B cell (primary cell): ENCODE data around the gene GSTP1. TPM values are rescaled to one million over a fixed set of nuclear protein-coding genes. Genes with fewer than 3 reads are reported as not detected.

Source experiments
- ATAC-seq: fragments of 200-7000 bp; cut with Tn5 transposase; one replicate; pipeline ENCODE4 v1.10.0; 2021; ENCODE audit warnings: low read depth, mild to moderate bottlenecking, moderate number of reproducible peaks, moderate library complexity
- CTCF ChIA-PET: fragments of 350-600 bp; sonication (Branson Sonifier 250); formaldehyde crosslinking; loops from one replicate; lab custom pipeline; 2021; ENCODE audit warnings: antibody characterized with exemption, inconsistent platforms; lab: Charles Lee
- POLR2A ChIA-PET: fragments of 350-600 bp; sonication (Branson Sonifier 250); formaldehyde crosslinking; loops from one replicate; lab custom pipeline; 2021; ENCODE audit warnings: antibody characterized with exemption; lab: Charles Lee
- DNase-seq: peaks from one replicate; pipeline ENCODE4 v3.0.0; 2013
- H2AFZ ChIP-seq: 2 replicates; pipeline ENCODE4 v1.6.1; 2012; ENCODE audit warnings: mild to moderate bottlenecking, low read depth, low read length; ENCODE audit not compliant: insufficient read depth, poor library complexity, severe bottlenecking
- H3K27ac ChIP-seq, 2 donors: 1 replicate in 1 of 2; 2 replicates in 1 of 2; pipeline ENCODE4 v1.5.1; 2012 to 2013; ENCODE audit warnings: low read length in 2 of 2, mild to moderate bottlenecking in 2 of 2, moderate library complexity in 1 of 2
- H3K27me3 ChIP-seq, 4 experiments: fragments of 200-600 bp in 1 of 4; sonication (generic) in 1 of 4; replicated peaks in 1 of 4; 1 replicate in 2 of 4; 2 replicates in 2 of 4; pipeline versions ENCODE4 v1.6.1 to v1.7.0; 2013 to 2016; ENCODE audit warnings: low read length in 3 of 4, mild to moderate bottlenecking in 2 of 4, mixed read lengths in 1 of 4, moderate library complexity in 1 of 4; ENCODE audit not compliant: insufficient read depth in 4 of 4, control insufficient read depth in 3 of 4; ENCODE audit errors: control extremely low read depth in 1 of 4
- H3K36me3 ChIP-seq, 2 experiments: replicated peaks in 1 of 2; 1 replicate in 1 of 2; 2 replicates in 1 of 2; pipeline versions ENCODE4 v1.6.1 to v1.7.1; 2013; ENCODE audit warnings: low read length in 1 of 2; ENCODE audit not compliant: insufficient read depth in 2 of 2, control insufficient read depth in 1 of 2; ENCODE audit errors: control extremely low read depth in 1 of 2, extremely low read depth in 1 of 2
- H3K4me1 ChIP-seq, 2 donors: fragments of 200-600 bp in 1 of 2; sonication (generic) in 1 of 2; 1 replicate in 1 of 2; 2 replicates in 1 of 2; pipeline versions ENCODE4 v1.5.1 to v1.6.1; 2013 to 2017; ENCODE audit warnings: low read length in 2 of 2; ENCODE audit not compliant: control insufficient read depth in 2 of 2, insufficient read depth in 2 of 2
- H3K4me2 ChIP-seq: replicated peaks from 2 replicates; pipeline ENCODE3; 2012; ENCODE audit warnings: mild to moderate bottlenecking, low read depth, low read length; ENCODE audit not compliant: poor library complexity, severe bottlenecking
- H3K4me3 ChIP-seq, 5 experiments: fragments of 200-600 bp in 1 of 5; sonication (generic) in 1 of 5; 1 replicate in 3 of 5; 2 replicates in 2 of 5; pipeline versions ENCODE4 v1.5.1 to v1.7.0; 2011 to 2016; ENCODE audit warnings: low read length in 4 of 5, mild to moderate bottlenecking in 4 of 5, low read depth in 2 of 5, control low read depth in 1 of 5, moderate library complexity in 1 of 5; ENCODE audit not compliant: insufficient read depth in 1 of 5; ENCODE audit errors: control extremely low read depth in 1 of 5, extremely low read depth in 1 of 5
- H3K79me2 ChIP-seq: fragments of 200-600 bp; sonication (generic); one replicate; pipeline ENCODE4 v1.6.0; 2016; ENCODE audit warnings: low read length; ENCODE audit not compliant: control insufficient read depth, insufficient read depth
- H3K9ac ChIP-seq: fragments of 200-600 bp; sonication (generic); 2 replicates; pipeline ENCODE4 v1.6.1; 2017; ENCODE audit warnings: mild to moderate bottlenecking, low read length, moderate library complexity
- H3K9me3 ChIP-seq, 3 donors: one replicate each; pipeline versions ENCODE4 v1.6.1 to v1.7.1; 2013; ENCODE audit warnings: low read length in 2 of 3; ENCODE audit not compliant: control insufficient read depth in 2 of 3, insufficient read depth in 1 of 3; ENCODE audit errors: control extremely low read depth in 1 of 3
- H4K20me1 ChIP-seq: 2 replicates; pipeline ENCODE4 v1.6.0; 2012; ENCODE audit warnings: mild to moderate bottlenecking, low read length; ENCODE audit not compliant: insufficient read depth, control insufficient read depth, poor library complexity, severe bottlenecking
- H3K27ac Mint-ChIP-seq: one replicate; pipeline ENCODE4 v1.8.0; 2021; ENCODE audit warnings: mixed read lengths
- H3K27me3 Mint-ChIP-seq: one replicate; pipeline ENCODE4 v1.8.0; 2021; ENCODE audit warnings: mixed read lengths
- H3K4me1 Mint-ChIP-seq: one replicate; pipeline ENCODE4 v1.8.0; 2021; ENCODE audit warnings: mixed read lengths
- H3K4me3 Mint-ChIP-seq: one replicate; pipeline ENCODE4 v1.8.0; 2021; ENCODE audit warnings: mixed read lengths
- H3K9me3 Mint-ChIP-seq: one replicate; pipeline ENCODE4 v1.8.0; 2022; ENCODE audit warnings: mixed read lengths; ENCODE audit not compliant: insufficient read depth
- EZH2 ChIP-seq: IDR thresholded peaks from 2 replicates; pipeline ENCODE4 v1.6.1; 2012; ENCODE audit warnings: borderline replicate concordance, low read depth, mild to moderate bottlenecking, moderate library complexity, low read length; ENCODE audit not compliant: insufficient read depth, poor library complexity, severe bottlenecking
- WGBS: methylation state at CpG from one replicate; pipeline ENCODE4 v1.1.5; 2013; ENCODE audit warnings: missing lambda C conversion rate; ENCODE audit not compliant: insufficient coverage; 5-methylcytosine and 5-hydroxymethylcytosine counted together
- intact Hi-C: fragments of 100-400 bp; cut with micrococcal nuclease; formaldehyde crosslinking; loops from one replicate; pipeline ENCODE4 v1.10.0; 2022
- polyA plus RNA-seq: library from polyadenylated mRNA; depleted of rRNA; stranded (reverse); fragments of >200 nt; gene quantifications from 2 replicates; pipeline ENCODE4 v1.2.3, GENCODE V29; 2012
- total RNA-seq, 2 donors: library from RNA; stranded (reverse); fragments of 120-200 nt in 1 of 2; gene quantifications; 1 replicate in 1 of 2; 2 replicates in 1 of 2; pipeline versions ENCODE4 v1.2.3 to v1.2.4, GENCODE V29; 2013 to 2022
- TF ChIP-seq, protein P1 (sequence below): fragments of 200-600 bp; IDR thresholded peaks from one replicate; pipeline ENCODE4 v1.8.0; 2022; ENCODE audit warnings: antibody characterized with exemption, mild to moderate bottlenecking

The GSTP1 gene
- total and polyA plus RNA-seq, 2 donors (not counting 1 experiment from before 2014, with no cell fraction given), result 200 to 313 TPM

DNA sequence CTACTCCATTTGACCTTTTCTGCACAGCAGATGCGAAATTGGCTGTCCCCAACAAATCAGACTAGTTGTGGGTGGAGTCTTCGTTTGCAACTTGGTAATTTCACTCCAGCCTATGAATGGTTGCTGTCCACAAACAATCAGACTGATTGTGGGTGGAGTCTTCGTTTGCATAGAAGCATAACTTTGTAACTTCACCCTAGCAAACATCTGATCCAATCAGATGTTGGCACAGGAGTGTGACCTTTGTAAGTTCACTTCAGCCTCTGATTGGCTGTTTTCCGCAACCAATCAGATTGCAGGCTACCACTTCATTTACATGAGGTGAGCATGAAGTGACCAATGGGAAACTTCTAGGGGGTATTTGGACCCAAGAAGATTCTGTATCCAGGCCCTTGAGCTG, 44.1 kb upstream of the GSTP1 start:
- no peaks in the 10 kb centered on the region for H3K4me1 ChIP-seq
- H3K27me3 Mint-ChIP-seq, result no peaks in the 10 kb centered on the region
- no peaks in the 10 kb centered on the region for H3K4me1 Mint-ChIP-seq
- no peaks in the 10 kb centered on the region for H3K79me2 ChIP-seq
- H3K4me3 Mint-ChIP-seq, result no peak overlapping the region
- 67% methylated on average over 1 of the region's 4 CpGs for WGBS
- H3K9me3 ChIP-seq, result peaks cover 0 to 8% (median 1%) of the 10 kb centered on the region in 3 donors
- H2AFZ ChIP-seq, result no peak overlapping the region
- intact Hi-C loops, result loop anchor here (10.0 kb wide), 1 partner anchor 885 kb away; no protein-coding TSS in a partner anchor
- H4K20me1 ChIP-seq, result no peaks in the 10 kb centered on the region
- H3K36me3 ChIP-seq, result no peaks in the 10 kb centered on the region
- POLR2A ChIA-PET, result no interaction called here
- H3K9me3 Mint-ChIP-seq, result no peaks in the 10 kb centered on the region
- TF ChIP-seq EZH2, result no peak
- TF ChIP-seq, protein P1, sequence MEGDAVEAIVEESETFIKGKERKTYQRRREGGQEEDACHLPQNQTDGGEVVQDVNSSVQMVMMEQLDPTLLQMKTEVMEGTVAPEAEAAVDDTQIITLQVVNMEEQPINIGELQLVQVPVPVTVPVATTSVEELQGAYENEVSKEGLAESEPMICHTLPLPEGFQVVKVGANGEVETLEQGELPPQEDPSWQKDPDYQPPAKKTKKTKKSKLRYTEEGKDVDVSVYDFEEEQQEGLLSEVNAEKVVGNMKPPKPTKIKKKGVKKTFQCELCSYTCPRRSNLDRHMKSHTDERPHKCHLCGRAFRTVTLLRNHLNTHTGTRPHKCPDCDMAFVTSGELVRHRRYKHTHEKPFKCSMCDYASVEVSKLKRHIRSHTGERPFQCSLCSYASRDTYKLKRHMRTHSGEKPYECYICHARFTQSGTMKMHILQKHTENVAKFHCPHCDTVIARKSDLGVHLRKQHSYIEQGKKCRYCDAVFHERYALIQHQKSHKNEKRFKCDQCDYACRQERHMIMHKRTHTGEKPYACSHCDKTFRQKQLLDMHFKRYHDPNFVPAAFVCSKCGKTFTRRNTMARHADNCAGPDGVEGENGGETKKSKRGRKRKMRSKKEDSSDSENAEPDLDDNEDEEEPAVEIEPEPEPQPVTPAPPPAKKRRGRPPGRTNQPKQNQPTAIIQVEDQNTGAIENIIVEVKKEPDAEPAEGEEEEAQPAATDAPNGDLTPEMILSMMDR, result no peak
- no peak overlapping the region for H3K27ac Mint-ChIP-seq
- H3K4me3 ChIP-seq, result no peak overlapping the region
- no peak overlapping the region for H3K9ac ChIP-seq
- no peak overlapping the region for H3K27ac ChIP-seq
- no peaks in the 10 kb centered on the region for H3K27me3 ChIP-seq
- no peak overlapping the region for H3K4me2 ChIP-seq
- DNase-seq, result no peak
- ATAC-seq, result no peak
- CTCF ChIA-PET, result no interaction called here

DNA sequence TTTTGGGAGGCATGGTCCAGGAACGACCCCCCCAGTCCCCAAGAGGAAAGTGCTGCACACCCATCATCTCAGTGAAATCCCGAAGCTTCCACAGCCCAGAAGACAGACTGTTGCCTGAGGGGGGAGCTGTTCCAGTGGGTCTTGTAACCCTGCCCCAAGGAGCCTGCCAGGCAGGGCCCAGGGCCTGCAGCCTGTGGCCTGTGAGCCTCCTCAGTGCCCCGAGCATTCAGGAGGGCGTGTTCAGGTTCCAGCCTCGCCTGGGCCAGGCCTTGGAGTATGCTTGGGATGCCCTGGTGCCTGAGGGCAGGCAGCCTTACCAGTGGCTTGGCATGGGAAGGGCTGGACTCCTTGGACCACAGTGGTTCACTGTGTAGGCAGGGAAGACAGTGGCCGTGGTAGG, 42.4 kb upstream of the GSTP1 start:
- H3K4me1 ChIP-seq, result no peaks in the 10 kb centered on the region
- ATAC-seq (no peak), DNase-seq (no peak)
- no peak overlapping the region for H3K4me2 ChIP-seq
- H3K9me3 ChIP-seq, result no peaks in the 10 kb centered on the region
- TF ChIP-seq, protein P1, result no peak
- no peak for TF ChIP-seq EZH2
- intact Hi-C loops, result no loop called here
- no peak overlapping the region for H3K27ac ChIP-seq
- no peaks in the 10 kb centered on the region for H4K20me1 ChIP-seq
- H2AFZ ChIP-seq, result no peak overlapping the region
- H3K4me3 ChIP-seq, result no peak overlapping the region
- H3K36me3 ChIP-seq, result no peaks in the 10 kb centered on the region
- Mint-ChIP-seq H3K27me3 (peaks cover 3% of the 10 kb centered on the region), H3K27ac (no peak overlapping the region), H3K9me3 (no peaks in the 10 kb centered on the region), H3K4me1 (no peaks in the 10 kb centered on the region), H3K4me3 (no peak overlapping the region)
- ChIA-PET CTCF (no interaction called here), POLR2A (no interaction called here)
- 95% methylated on average over 6 of the region's 6 CpGs for WGBS
- H3K9ac ChIP-seq, result no peak overlapping the region
- no peaks in the 10 kb centered on the region for H3K79me2 ChIP-seq
- H3K27me3 ChIP-seq, result no peaks in the 10 kb centered on the region
